GM19468 (cell line): ENCODE measurements around the gene GNAT2.

Experiments
- ATAC-seq: cut with Tn5 transposase; IDR thresholded peaks from one replicate; pipeline ENCODE4 v1.9.1; 2021; ENCODE audit warnings: mild to moderate bottlenecking, moderate library complexity, moderate number of reproducible peaks; ENCODE audit not compliant: unreplicated experiment; ENCODE audit errors: extremely low read depth

Gene GNAT2

GRCh38 chr1:109567877-109568672 is 51.3 kb downstream of the GNAT2 start:
- no peak for ATAC-seq

GRCh38 chr1:109566982-109567381 is 52.4 kb downstream of the GNAT2 start:
- ATAC-seq, result no peak

- no peak for ATAC-seq
These were observed 54.2 kb downstream of the GNAT2 start for GRCh38 chr1:109565241-109565640.

DNA sequence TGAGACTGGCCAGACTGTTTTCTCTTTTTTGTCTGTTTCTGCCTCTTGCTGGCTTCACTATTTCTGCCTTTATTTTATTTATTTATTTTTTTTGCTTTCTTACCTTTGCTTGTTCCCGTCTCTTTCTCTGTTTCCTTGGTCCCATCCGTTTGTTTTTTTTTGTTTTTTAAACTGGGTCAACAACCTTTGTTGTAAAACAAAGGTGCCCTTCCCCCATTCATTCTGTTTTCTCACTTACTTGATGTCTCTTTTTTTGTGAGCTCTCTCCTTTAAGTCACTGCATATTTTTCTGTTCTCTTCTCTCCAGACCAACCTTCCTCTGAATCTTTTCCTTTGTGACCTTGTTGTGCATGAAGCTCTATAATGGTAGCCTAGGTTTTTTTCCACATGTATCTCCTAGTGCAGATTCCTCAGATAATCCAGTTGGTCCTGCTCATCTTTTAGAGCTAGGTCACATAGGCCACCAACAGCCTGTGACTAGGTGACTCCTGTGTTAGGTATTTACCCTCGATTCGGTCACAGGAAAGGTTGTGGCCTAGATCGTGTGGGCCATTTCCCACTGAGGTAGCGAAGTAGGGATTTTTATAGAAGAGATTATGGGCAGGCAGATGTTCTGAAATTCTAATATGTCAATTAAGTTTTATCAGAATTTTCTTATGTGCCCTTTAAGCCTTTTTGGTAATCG is 55.1 kb downstream of the GNAT2 start:
- no peak for ATAC-seq

DNA sequence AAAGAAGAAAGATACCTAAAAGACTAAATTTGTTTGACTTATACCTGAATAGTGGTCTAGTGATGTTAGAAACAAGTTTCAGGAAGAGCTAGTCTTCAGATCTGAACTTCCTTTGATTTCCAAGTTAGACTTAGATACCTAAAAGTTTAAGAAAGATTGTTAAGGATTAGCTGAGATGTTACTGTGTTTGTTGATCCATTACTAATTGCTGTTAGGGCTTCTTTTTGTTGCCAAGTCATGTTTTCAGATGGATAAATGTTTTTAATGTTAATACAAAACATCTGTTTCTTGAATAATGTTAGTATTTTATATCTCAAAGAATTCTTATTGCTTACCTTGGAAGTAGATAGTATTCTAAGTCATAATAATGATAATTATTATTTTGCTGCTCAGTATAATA is 59.4 kb downstream of the GNAT2 start:
- ATAC-seq, result no peak

GRCh38 chr1:109557520-109557919 is 61.9 kb downstream of the GNAT2 start:
- ATAC-seq, result no peak

GRCh38 chr1:109556563-109556962 is 62.9 kb downstream of the GNAT2 start:
- ATAC-seq, result no peak
